ENCODE measurements around the gene NMD3. TPM values are rescaled to one million over a fixed set of nuclear protein-coding genes. Genes with fewer than 3 reads are reported as not detected.
A peak's percentile ranks its signal among the peaks of the same experiment; 100 is the strongest.

NMD3 gene
- total and polyA plus RNA-seq, 2 of the 13 experiments (the other 11 are each of a cell fraction or from before 2014, with no cell fraction given), result 44.2 to 55.2 TPM

DNA sequence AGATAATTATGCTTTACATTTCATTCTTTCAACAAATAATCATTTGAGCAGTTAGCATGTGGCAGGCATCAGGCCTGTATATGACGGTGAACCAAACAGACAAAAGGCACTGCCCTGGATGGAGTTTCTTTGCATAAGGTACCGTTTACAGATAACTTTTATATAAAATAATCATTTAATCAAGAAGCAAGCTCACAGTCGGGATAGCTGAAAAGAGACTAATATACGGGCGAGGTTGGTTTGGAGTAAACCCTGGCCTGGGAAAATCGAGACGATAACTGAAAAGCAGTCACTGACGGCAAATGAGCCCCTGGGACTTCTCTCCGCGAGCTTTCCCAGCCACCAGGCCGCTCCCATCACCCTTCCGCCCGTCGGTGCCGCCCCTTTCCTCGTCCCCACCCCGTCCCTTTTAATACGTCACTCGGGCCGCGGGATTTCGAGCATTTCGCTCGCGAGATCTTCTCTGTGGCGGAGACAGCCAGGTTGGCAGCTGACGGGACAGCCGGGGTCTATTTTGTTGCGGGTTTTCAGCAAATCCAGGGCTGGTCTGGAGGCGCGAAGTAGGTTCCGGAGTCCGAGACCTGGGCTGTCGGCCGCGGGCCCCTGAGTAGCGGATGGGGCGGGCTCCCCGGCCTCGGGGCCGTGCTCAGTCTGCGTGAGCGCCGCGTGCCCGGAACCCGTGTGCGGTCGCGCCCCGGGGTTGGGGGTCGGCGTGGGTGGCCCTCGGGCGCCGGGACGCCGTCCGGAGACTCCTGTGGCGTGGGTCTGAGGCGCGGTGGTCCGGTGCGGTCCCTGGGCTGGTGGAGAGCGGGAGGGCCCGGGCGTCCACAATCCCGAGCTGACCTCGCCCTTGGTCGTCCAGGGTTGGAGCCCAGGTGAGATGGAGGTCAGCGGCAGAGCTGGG, at the start of gene NMD3 (continued):
- peak; percentile 29 for TF ChIP-seq ZNF18 (CRISPR knock-in tag; IDR thresholded peaks at IDR 0.05; ENCODE audit: insufficient replicate concordance)
- peak; percentile 28; the same call in 1 of the 2 replicates for TF ChIP-seq HDAC2 (CRISPR knock-in tag; IDR thresholded peaks at IDR 0.05)
- peak; percentile 56; the same call in 1 of the 2 replicates for TF ChIP-seq ZNF143 (CRISPR knock-in tag; IDR thresholded peaks at IDR 0.05)
- TF ChIP-seq MED1 (CRISPR knock-in tag; IDR thresholded peaks at IDR 0.05), result peak; percentile 24; the same call in 1 of the 2 replicates
- TF ChIP-seq, protein P1, sequence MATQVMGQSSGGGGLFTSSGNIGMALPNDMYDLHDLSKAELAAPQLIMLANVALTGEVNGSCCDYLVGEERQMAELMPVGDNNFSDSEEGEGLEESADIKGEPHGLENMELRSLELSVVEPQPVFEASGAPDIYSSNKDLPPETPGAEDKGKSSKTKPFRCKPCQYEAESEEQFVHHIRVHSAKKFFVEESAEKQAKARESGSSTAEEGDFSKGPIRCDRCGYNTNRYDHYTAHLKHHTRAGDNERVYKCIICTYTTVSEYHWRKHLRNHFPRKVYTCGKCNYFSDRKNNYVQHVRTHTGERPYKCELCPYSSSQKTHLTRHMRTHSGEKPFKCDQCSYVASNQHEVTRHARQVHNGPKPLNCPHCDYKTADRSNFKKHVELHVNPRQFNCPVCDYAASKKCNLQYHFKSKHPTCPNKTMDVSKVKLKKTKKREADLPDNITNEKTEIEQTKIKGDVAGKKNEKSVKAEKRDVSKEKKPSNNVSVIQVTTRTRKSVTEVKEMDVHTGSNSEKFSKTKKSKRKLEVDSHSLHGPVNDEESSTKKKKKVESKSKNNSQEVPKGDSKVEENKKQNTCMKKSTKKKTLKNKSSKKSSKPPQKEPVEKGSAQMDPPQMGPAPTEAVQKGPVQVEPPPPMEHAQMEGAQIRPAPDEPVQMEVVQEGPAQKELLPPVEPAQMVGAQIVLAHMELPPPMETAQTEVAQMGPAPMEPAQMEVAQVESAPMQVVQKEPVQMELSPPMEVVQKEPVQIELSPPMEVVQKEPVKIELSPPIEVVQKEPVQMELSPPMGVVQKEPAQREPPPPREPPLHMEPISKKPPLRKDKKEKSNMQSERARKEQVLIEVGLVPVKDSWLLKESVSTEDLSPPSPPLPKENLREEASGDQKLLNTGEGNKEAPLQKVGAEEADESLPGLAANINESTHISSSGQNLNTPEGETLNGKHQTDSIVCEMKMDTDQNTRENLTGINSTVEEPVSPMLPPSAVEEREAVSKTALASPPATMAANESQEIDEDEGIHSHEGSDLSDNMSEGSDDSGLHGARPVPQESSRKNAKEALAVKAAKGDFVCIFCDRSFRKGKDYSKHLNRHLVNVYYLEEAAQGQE (IDR thresholded peaks at IDR 0.05; ENCODE audit: borderline replicate concordance in 1 of 2, low read depth in 1 of 2, low read length in 2 of 2), result peak in 1 of 2 experiments; percentile 42; a peak in 1 of 4 replicates
- TF ChIP-seq ZNF468 (CRISPR knock-in tag; IDR thresholded peaks at IDR 0.05), result no peak
- no peak for TF ChIP-seq SKI (IDR thresholded peaks at IDR 0.05; ENCODE audit: partially characterized antibody)
- TF ChIP-seq ZNF367 (CRISPR knock-in tag; IDR thresholded peaks at IDR 0.05; ENCODE audit: borderline replicate concordance), result 0 out of 2 replicates have a peak, but pooled peaks have one; percentile 46
- TF ChIP-seq AKAP8 (CRISPR knock-in tag; IDR thresholded peaks at IDR 0.05), result 0 out of 2 replicates have a peak, but pooled peaks have one; percentile 33
- TF ChIP-seq ZNF75D (CRISPR knock-in tag; IDR thresholded peaks at IDR 0.05; ENCODE audit: borderline replicate concordance), result no peak
- no peak for TF ChIP-seq SMARCE1 (IDR thresholded peaks at IDR 0.05; ENCODE audit: borderline replicate concordance)
- TF ChIP-seq, protein P2, sequence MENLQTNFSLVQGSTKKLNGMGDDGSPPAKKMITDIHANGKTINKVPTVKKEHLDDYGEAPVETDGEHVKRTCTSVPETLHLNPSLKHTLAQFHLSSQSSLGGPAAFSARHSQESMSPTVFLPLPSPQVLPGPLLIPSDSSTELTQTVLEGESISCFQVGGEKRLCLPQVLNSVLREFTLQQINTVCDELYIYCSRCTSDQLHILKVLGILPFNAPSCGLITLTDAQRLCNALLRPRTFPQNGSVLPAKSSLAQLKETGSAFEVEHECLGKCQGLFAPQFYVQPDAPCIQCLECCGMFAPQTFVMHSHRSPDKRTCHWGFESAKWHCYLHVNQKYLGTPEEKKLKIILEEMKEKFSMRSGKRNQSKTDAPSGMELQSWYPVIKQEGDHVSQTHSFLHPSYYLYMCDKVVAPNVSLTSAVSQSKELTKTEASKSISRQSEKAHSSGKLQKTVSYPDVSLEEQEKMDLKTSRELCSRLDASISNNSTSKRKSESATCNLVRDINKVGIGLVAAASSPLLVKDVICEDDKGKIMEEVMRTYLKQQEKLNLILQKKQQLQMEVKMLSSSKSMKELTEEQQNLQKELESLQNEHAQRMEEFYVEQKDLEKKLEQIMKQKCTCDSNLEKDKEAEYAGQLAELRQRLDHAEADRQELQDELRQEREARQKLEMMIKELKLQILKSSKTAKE (CRISPR knock-in tag; IDR thresholded peaks at IDR 0.05; ENCODE audit: borderline replicate concordance), result no peak
- 0 out of 2 replicates have a peak, but pooled peaks have one; percentile 30 for TF ChIP-seq ZNF543 (CRISPR knock-in tag; IDR thresholded peaks at IDR 0.05)
- TF ChIP-seq ZNF644 (CRISPR knock-in tag; IDR thresholded peaks at IDR 0.05; ENCODE audit: low read depth), result no peak
- TF ChIP-seq SP2 (CRISPR knock-in tag; IDR thresholded peaks at IDR 0.05), result peak; percentile 20; the same call in 1 of the 2 replicates
- no peak for TF ChIP-seq TSC22D2 (CRISPR knock-in tag; IDR thresholded peaks at IDR 0.05; ENCODE audit: borderline replicate concordance)
- TF ChIP-seq ZNF124 (CRISPR knock-in tag; IDR thresholded peaks at IDR 0.05), result 0 out of 2 replicates have a peak, but pooled peaks have one; percentile 53
- peak; percentile 37 for TF ChIP-seq ZNF574 (CRISPR knock-in tag; IDR thresholded peaks at IDR 0.05)
